Right lobe of liver (tissue), 6 donors: ENCODE results near the gene PKP4. TPM values are rescaled to one million over a fixed set of nuclear protein-coding genes. Genes with fewer than 3 reads are reported as not detected.

ENCODE experiments used
- ATAC-seq, 4 donors: fragments of 200-7000 bp; cut with Tn5 transposase; one replicate each; pipeline ENCODE4 v1.9.1; 2020; ENCODE audit warnings: mild to moderate bottlenecking in 4 of 4, moderate library complexity in 4 of 4
- DNase-seq, 3 donors: peaks; one replicate each; pipeline ENCODE4 v3.0.0-alpha.2; 2020
- H3K27ac ChIP-seq, 3 donors: fragments of 200-600 bp; one replicate each; pipeline ENCODE4 v1.8.0; 2022
- H3K27me3 ChIP-seq, 2 donors: fragments of 200-600 bp; one replicate each; pipeline ENCODE4 v1.8.0; 2022
- H3K36me3 ChIP-seq, 4 donors: fragments of 200-600 bp; sonication (generic) in 1 of 4; one replicate each; pipeline versions ENCODE4 v1.5.1 to v1.8.0; 2017 to 2022; ENCODE audit warnings: control low read depth in 1 of 4
- H3K4me1 ChIP-seq, 4 donors: fragments of 200-600 bp; sonication (generic) in 1 of 4; one replicate each; pipeline versions ENCODE4 v1.5.1 to v1.8.0; 2017 to 2022; ENCODE audit warnings: control low read depth in 1 of 4
- H3K4me3 ChIP-seq, 3 donors: fragments of 200-600 bp; one replicate each; pipeline ENCODE4 v1.8.0; 2022
- H3K9me3 ChIP-seq, 4 donors: fragments of 200-600 bp; sonication (generic) in 1 of 4; one replicate each; pipeline versions ENCODE4 v1.5.1 to v1.8.0; 2017 to 2022; ENCODE audit warnings: control low read depth in 1 of 4
- CTCF ChIP-seq, 4 donors: fragments of 200-600 bp in 3 of 4; fragments of 450-650 bp in 1 of 4; IDR thresholded peaks; one replicate each; pipeline versions ENCODE4 v1.5.1 to v1.8.0; 2016 to 2022; ENCODE audit warnings: antibody characterized with exemption in 4 of 4, mild to moderate bottlenecking in 2 of 4
- POLR2A ChIP-seq: fragments of 450-650 bp; IDR thresholded peaks from one replicate; pipeline ENCODE4 v1.6.1; 2017; ENCODE audit warnings: antibody characterized with exemption, mild to moderate bottlenecking
- WGBS: methylation state at CpG from one replicate; pipeline ENCODE4 v1.1.6; 2018; ENCODE audit warnings: low coverage, low lambda C conversion rate; ENCODE audit not compliant: insufficient coverage; ENCODE audit errors: missing lambda C conversion rate; 5-methylcytosine and 5-hydroxymethylcytosine counted together
- intact Hi-C, 2 donors: fragments of 100-400 bp; cut with DNase I; formaldehyde crosslinking; loops; one replicate each; pipeline versions ENCODE4 v1.11.2 to v1.14.1; 2022
- total RNA-seq, 6 experiments: library from RNA; depleted of rRNA in 2 of 6; stranded (reverse); fragments of >200 nt in 2 of 6; fragmentation: NEBNext Ultra II Directional in 3 of 6; extraction: Animal tissue kit (Norgen Biotek cat#: 25700) in 3 of 6; gene quantifications; one replicate each; pipeline versions ENCODE4 v1.1.0 to v1.2.4, GENCODE V29; 2016 to 2023
- donor health status: DM: no; HTN: yes; CAD: no.
- donor health status: DM: no; HTN: no; CAD: no.
- donor health status: DM: no; HTN: no; CAD: no.
- donor health status: DM: no; HTN: yes; CAD: no.
- donor health status: DM: no; HTN: yes; CAD: no.

Gene PKP4
- total RNA-seq, 6 experiments from 2014 or later = 27.2 to 41.6 (median 33.2) TPM

- DNase-seq (no peak), ATAC-seq (no peak)
- no peaks in the 10 kb centered on the region for H3K27me3 ChIP-seq
- H3K27ac ChIP-seq = no peak overlapping the region
- no peaks in the 10 kb centered on the region for H3K36me3 ChIP-seq
- H3K4me1 ChIP-seq = no peaks in the 10 kb centered on the region
- 97% methylated on average over 4 of the region's 4 CpGs for WGBS
- H3K9me3 ChIP-seq = no peaks in the 10 kb centered on the region
- intact Hi-C loops = no loop called here
- no peak overlapping the region for H3K4me3 ChIP-seq
- TF ChIP-seq POLR2A (no peak), CTCF (IDR thresholded peaks at IDR 0.05) (no peak)
Measured at GRCh38 chr2:158610059-158610458, 153.3 kb downstream of the PKP4 start.

GRCh38 chr2:158616480-158617000 lies 159.8 kb downstream of the PKP4 start:
- H3K9me3 ChIP-seq = no peaks in the 10 kb centered on the region
- no peak overlapping the region for H3K27ac ChIP-seq
- peaks cover 0 to 12% (median 0%) of the 10 kb centered on the region in 4 donors for H3K4me1 ChIP-seq
- DNase-seq (no peak), ATAC-seq (no peak)
- 94% methylated on average over 2 of the region's 3 CpGs for WGBS
- intact Hi-C loops = no loop called here
- H3K27me3 ChIP-seq = no peaks in the 10 kb centered on the region
- H3K36me3 ChIP-seq = peaks cover 0 to 4% (median 2%) of the 10 kb centered on the region in 4 donors
- TF ChIP-seq POLR2A (no peak), CTCF (IDR thresholded peaks at IDR 0.05) (no peak)
- H3K4me3 ChIP-seq = no peak overlapping the region

GRCh38 chr2:158618891-158619490 lies 162.2 kb downstream of the PKP4 start:
- TF ChIP-seq POLR2A (no peak), CTCF (IDR thresholded peaks at IDR 0.05) (no peak)
- Histone ChIP-seq H3K9me3 (no peaks in the 10 kb centered on the region), H3K27me3 (no peaks in the 10 kb centered on the region), H3K4me3 (no peak overlapping the region), H3K36me3 (peaks cover 0 to 13% (median 2%) of the 10 kb centered on the region in 4 donors), H3K27ac (peak overlapping the region in 1 of 3 donors; percentile 12), H3K4me1 (peaks cover 0 to 12% (median 0%) of the 10 kb centered on the region in 4 donors)
- ATAC-seq (peak; percentile 71 to 89 (median 86)), DNase-seq (no peak)
- 46% methylated on average over 4 of the region's 4 CpGs for WGBS
- intact Hi-C loops = no loop called here

GRCh38 chr2:158619496-158619895 lies 162.7 kb downstream of the PKP4 start:
- Histone ChIP-seq H3K4me3 (no peak overlapping the region), H3K4me1 (peaks cover 0 to 12% (median 0%) of the 10 kb centered on the region in 4 donors), H3K9me3 (no peaks in the 10 kb centered on the region), H3K27me3 (no peaks in the 10 kb centered on the region), H3K27ac (peak overlapping the region in 1 of 3 donors; percentile 12), H3K36me3 (peaks cover 0 to 13% (median 3%) of the 10 kb centered on the region in 4 donors)
- TF ChIP-seq CTCF (IDR thresholded peaks at IDR 0.05) = no peak
- TF ChIP-seq POLR2A = no peak
- intact Hi-C loops = no loop called here
- no peak for DNase-seq
- ATAC-seq = peak; percentile 63 to 94 (median 86)
- 81% methylated on average over 2 of the region's 2 CpGs for WGBS
